Mesenchymal stem cell (in vitro differentiated cells and primary cell): ENCODE measurements around the gene SLC16A7.

Experiments used
- DNase-seq: peaks from one replicate; pipeline ENCODE4 v3.0.0-alpha.2; 2013
- H2AFZ ChIP-seq: one replicate; pipeline ENCODE4 v1.6.1; 2013; ENCODE audit warnings: low read depth, mild to moderate bottlenecking, control low read depth, inconsistent platforms, low read length, moderate library complexity
- H2AK5ac ChIP-seq: 2 replicates; pipeline ENCODE4 v1.6.1; 2013; ENCODE audit warnings: low read length, moderate library complexity, mild to moderate bottlenecking, inconsistent platforms; ENCODE audit not compliant: severe bottlenecking
- H2BK120ac ChIP-seq: one replicate; pipeline ENCODE4 v1.6.1; 2013; ENCODE audit warnings: low read depth, mild to moderate bottlenecking, inconsistent platforms, low read length, moderate library complexity
- H2BK12ac ChIP-seq, 2 experiments: one replicate each; pipeline ENCODE4 v1.6.1; 2013; ENCODE audit warnings: inconsistent platforms in 2 of 2, low read length in 2 of 2, mild to moderate bottlenecking in 2 of 2, moderate library complexity in 2 of 2, control low read depth in 1 of 2
- H2BK15ac ChIP-seq: one replicate; pipeline ENCODE4 v1.6.1; 2013; ENCODE audit warnings: mild to moderate bottlenecking, low read depth, inconsistent platforms; ENCODE audit not compliant: poor library complexity, severe bottlenecking
- H2BK5ac ChIP-seq: 2 replicates; pipeline ENCODE4 v1.6.1; 2013; ENCODE audit warnings: low read depth, mild to moderate bottlenecking, low read length, control low read depth, inconsistent platforms; ENCODE audit not compliant: poor library complexity, severe bottlenecking
- H3K14ac ChIP-seq, 2 experiments: one replicate each; pipeline ENCODE4 v1.6.1; 2013; ENCODE audit warnings: inconsistent platforms in 2 of 2, low read length in 2 of 2, control low read depth in 1 of 2, mild to moderate bottlenecking in 1 of 2, moderate library complexity in 1 of 2
- H3K18ac ChIP-seq, 2 experiments: one replicate each; pipeline ENCODE4 v1.6.1; 2013; ENCODE audit warnings: inconsistent platforms in 2 of 2, low read length in 2 of 2, control low read depth in 1 of 2, low read depth in 1 of 2, mild to moderate bottlenecking in 1 of 2
- H3K23ac ChIP-seq, 2 experiments: one replicate each; pipeline ENCODE4 v1.6.1; 2013; ENCODE audit warnings: inconsistent platforms in 2 of 2, low read length in 2 of 2, mild to moderate bottlenecking in 2 of 2, moderate library complexity in 2 of 2, control low read depth in 1 of 2
- H3K27ac ChIP-seq: 2 replicates; pipeline ENCODE4 v1.5.1; 2013; ENCODE audit warnings: mild to moderate bottlenecking, moderate library complexity, low read length, control low read depth, inconsistent platforms; ENCODE audit not compliant: poor library complexity, severe bottlenecking
- H3K27me3 ChIP-seq, 2 experiments: 2 replicates each; pipeline versions ENCODE4 v1.6.1 to v1.7.0; 2013; ENCODE audit warnings: low read length in 2 of 2, mild to moderate bottlenecking in 2 of 2, moderate library complexity in 2 of 2, control low read depth in 1 of 2, inconsistent platforms in 1 of 2; ENCODE audit not compliant: control insufficient read depth in 1 of 2, insufficient read depth in 1 of 2
- H3K36me3 ChIP-seq, 2 experiments: 2 replicates each; pipeline versions ENCODE4 v1.6.1 to v1.7.0; 2013; ENCODE audit warnings: low read length in 2 of 2, control low read depth in 1 of 2, inconsistent platforms in 1 of 2, low read depth in 1 of 2, mild to moderate bottlenecking in 1 of 2; ENCODE audit not compliant: insufficient read depth in 2 of 2, control insufficient read depth in 1 of 2
- H3K4ac ChIP-seq, 2 experiments: one replicate each; pipeline ENCODE4 v1.6.1; 2013; ENCODE audit warnings: inconsistent platforms in 2 of 2, low read length in 2 of 2, mild to moderate bottlenecking in 2 of 2, moderate library complexity in 2 of 2, control low read depth in 1 of 2, low read depth in 1 of 2
- H3K4me1 ChIP-seq: 2 replicates; pipeline ENCODE4 v1.6.1; 2013; ENCODE audit warnings: low read depth, low read length, control low read depth; ENCODE audit not compliant: control insufficient read depth, insufficient read depth
- H3K4me2 ChIP-seq: 2 replicates; pipeline ENCODE4 v1.6.1; 2013; ENCODE audit warnings: low read length, mild to moderate bottlenecking, inconsistent platforms; ENCODE audit not compliant: poor library complexity, severe bottlenecking
- H3K4me3 ChIP-seq, 2 experiments: 2 replicates each; pipeline versions ENCODE4 v1.5.1 to v1.7.0; 2013; ENCODE audit warnings: low read length in 2 of 2, mild to moderate bottlenecking in 2 of 2, control low read depth in 1 of 2, low read depth in 1 of 2; ENCODE audit not compliant: insufficient read depth in 1 of 2
- H3K79me1 ChIP-seq: replicated peaks from 2 replicates; pipeline ENCODE4 v1.6.1; 2013; ENCODE audit warnings: mild to moderate bottlenecking, control low read depth, low read length, inconsistent platforms; ENCODE audit not compliant: poor library complexity, severe bottlenecking
- H3K9ac ChIP-seq: 2 replicates; pipeline ENCODE4 v1.7.0; 2013; ENCODE audit warnings: mild to moderate bottlenecking, low read length, moderate library complexity
- H3K9me3 ChIP-seq: 2 replicates; pipeline ENCODE4 v1.7.0; 2013; ENCODE audit warnings: mild to moderate bottlenecking, low read length; ENCODE audit not compliant: control insufficient read depth
- H4K8ac ChIP-seq: one replicate; pipeline ENCODE4 v1.6.1; 2013; ENCODE audit warnings: inconsistent platforms, mild to moderate bottlenecking, low read length, moderate library complexity
- H4K91ac ChIP-seq: one replicate; pipeline ENCODE4 v1.6.1; 2013; ENCODE audit warnings: mild to moderate bottlenecking, low read length, inconsistent platforms
- WGBS: methylation state at CpG from one replicate; pipeline ENCODE4 v1.1.7; 2013; ENCODE audit warnings: mixed read lengths; 5-methylcytosine and 5-hydroxymethylcytosine counted together

Gene SLC16A7

DNA sequence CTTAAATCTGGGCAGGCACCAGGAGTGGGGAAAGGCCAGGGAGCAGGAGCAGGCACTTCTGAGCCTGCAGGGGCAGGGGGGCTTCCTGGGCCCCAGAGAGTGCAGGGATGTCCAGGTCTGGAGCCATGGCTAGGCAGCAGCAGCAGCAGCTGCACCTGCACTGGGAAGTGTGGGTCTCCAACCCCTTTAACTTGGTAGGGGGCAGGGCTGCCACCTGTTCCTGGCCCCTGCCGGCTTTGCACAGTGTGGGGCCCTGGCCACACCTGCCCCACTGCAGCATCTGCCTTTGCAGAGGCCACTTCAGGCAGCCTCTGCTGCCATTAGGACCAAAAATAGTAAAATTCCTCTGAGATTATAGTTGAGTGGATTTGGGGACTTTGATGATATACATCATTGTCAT lies 138.5 kb downstream of the SLC16A7 start:
- no peak for DNase-seq
- Histone ChIP-seq H3K14ac (no peak overlapping the region), H3K4ac (no peak overlapping the region), H3K79me1 (no peaks in the 10 kb centered on the region), H4K91ac (no peak overlapping the region), H3K27ac (no peak overlapping the region), H3K9me3 (no peaks in the 10 kb centered on the region), H3K4me3 (no peak overlapping the region), H2BK120ac (no peak overlapping the region), H3K4me1 (no peaks in the 10 kb centered on the region), H3K27me3 (no peaks in the 10 kb centered on the region), H2BK15ac (no peak overlapping the region), H3K36me3 (no peaks in the 10 kb centered on the region), H2BK12ac (no peak overlapping the region), H3K23ac (no peak overlapping the region), H3K4me2 (no peak overlapping the region), H2BK5ac (no peak overlapping the region), H2AK5ac (no peak overlapping the region), H3K9ac (no peak overlapping the region), H3K18ac (no peak overlapping the region), H2AFZ (no peak overlapping the region), H4K8ac (no peak overlapping the region)
- WGBS, result 75% methylated on average over 1 of the region's 1 CpG

DNA sequence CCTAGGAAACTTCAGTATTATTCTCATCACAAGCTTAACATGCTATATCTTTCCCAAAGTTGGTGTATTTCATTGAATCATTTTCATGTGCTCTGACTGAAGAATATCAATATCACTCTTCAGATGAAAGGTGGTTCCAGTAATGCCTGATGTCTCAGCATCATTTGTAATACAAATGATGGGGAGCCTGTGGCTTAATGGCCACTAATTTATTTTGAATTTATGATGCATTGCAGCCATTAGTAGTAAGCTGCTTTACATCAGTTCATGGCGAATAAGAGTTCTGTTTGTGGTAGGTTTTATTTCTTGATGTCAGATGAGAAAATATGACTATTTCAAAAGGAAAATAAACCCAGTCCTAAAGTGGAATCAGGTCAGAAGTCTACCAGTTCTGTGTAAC lies 139.4 kb downstream of the SLC16A7 start:
- no peak overlapping the region for H2AFZ ChIP-seq
- H2AK5ac ChIP-seq, result no peak overlapping the region
- H2BK15ac ChIP-seq, result no peak overlapping the region
- no peak overlapping the region for H3K4me2 ChIP-seq
- 100% methylated on average over 1 of the region's 1 CpG for WGBS
- no peak overlapping the region for H3K4ac ChIP-seq
- no peak overlapping the region for H3K4me3 ChIP-seq
- H2BK120ac ChIP-seq, result no peak overlapping the region
- no peak overlapping the region for H3K18ac ChIP-seq
- H3K36me3 ChIP-seq, result no peaks in the 10 kb centered on the region
- no peaks in the 10 kb centered on the region for H3K9me3 ChIP-seq
- no peak overlapping the region for H4K8ac ChIP-seq
- H3K27ac ChIP-seq, result no peak overlapping the region
- DNase-seq, result no peak
- no peak overlapping the region for H3K23ac ChIP-seq
- H2BK12ac ChIP-seq, result no peak overlapping the region
- H3K9ac ChIP-seq, result no peak overlapping the region
- H3K14ac ChIP-seq, result no peak overlapping the region
- no peak overlapping the region for H2BK5ac ChIP-seq
- H3K79me1 ChIP-seq, result no peaks in the 10 kb centered on the region
- no peaks in the 10 kb centered on the region for H3K27me3 ChIP-seq
- H3K4me1 ChIP-seq, result no peaks in the 10 kb centered on the region
- no peak overlapping the region for H4K91ac ChIP-seq

DNA sequence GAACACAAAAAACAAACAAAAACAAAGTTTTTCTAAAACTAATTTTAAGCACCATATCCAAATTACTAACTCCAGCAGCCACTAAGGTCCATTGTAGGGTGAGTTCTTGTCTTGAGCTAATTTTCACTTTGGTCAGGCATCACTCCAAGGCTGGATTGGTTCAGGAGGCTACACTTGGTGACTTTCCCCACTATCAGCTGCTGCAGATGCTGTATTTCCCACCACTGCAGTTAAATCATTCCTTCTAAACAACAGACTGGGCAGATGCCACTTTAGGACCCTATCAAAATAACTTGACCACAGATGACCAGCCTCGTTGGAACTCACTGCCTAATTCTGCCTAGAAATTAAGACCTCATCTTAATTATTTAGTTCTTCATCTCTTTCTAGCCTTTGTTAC lies 140.5 kb downstream of the SLC16A7 start:
- no peak overlapping the region for H2AK5ac ChIP-seq
- H2BK5ac ChIP-seq, result no peak overlapping the region
- WGBS, result 41% methylated on average over 1 of the region's 1 CpG
- no peak overlapping the region for H2BK15ac ChIP-seq
- no peak overlapping the region for H2BK120ac ChIP-seq
- no peak overlapping the region for H2AFZ ChIP-seq
- no peak overlapping the region for H3K14ac ChIP-seq
- no peak overlapping the region for H3K27ac ChIP-seq
- no peaks in the 10 kb centered on the region for H3K27me3 ChIP-seq
- H4K91ac ChIP-seq, result no peak overlapping the region
- H3K4me1 ChIP-seq, result no peaks in the 10 kb centered on the region
- peak overlapping the region; percentile 75 for H4K8ac ChIP-seq
- H3K79me1 ChIP-seq, result no peaks in the 10 kb centered on the region
- H3K4me2 ChIP-seq, result no peak overlapping the region
- H3K23ac ChIP-seq, result no peak overlapping the region
- peak overlapping the region in 1 of 2 experiments; percentile 16 for H3K4me3 ChIP-seq
- DNase-seq, result no peak
- no peaks in the 10 kb centered on the region for H3K36me3 ChIP-seq
- no peak overlapping the region for H2BK12ac ChIP-seq
- H3K4ac ChIP-seq, result no peak overlapping the region
- H3K18ac ChIP-seq, result peak overlapping the region in 1 of 2 experiments; percentile 5
- peak overlapping the region; percentile 62 for H3K9ac ChIP-seq
- no peaks in the 10 kb centered on the region for H3K9me3 ChIP-seq

DNA sequence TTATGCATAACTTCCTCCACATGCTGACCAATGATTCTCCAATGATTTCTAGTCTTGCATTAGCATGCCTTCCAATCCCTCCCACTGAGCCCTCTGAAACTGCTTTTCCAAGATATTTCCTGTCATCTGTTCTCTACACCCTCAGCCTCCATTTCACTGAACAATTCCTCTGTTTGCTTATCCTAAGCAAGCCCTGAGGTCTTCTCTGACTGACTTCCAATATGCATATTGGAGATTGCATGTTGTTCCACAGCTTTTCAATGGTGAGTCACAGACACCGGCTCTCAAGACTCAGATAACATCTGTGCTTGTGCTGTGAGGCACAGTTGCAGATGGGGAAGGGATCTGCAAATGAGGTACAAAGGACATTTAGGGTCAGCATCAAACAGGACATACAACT lies 141.0 kb downstream of the SLC16A7 start:
- H3K23ac ChIP-seq, result no peak overlapping the region
- H2AFZ ChIP-seq, result no peak overlapping the region
- 0% methylated on average over 1 of the region's 1 CpG for WGBS
- no peak overlapping the region for H3K4me2 ChIP-seq
- H2AK5ac ChIP-seq, result no peak overlapping the region
- peak overlapping the region; percentile 62 for H3K9ac ChIP-seq
- no peaks in the 10 kb centered on the region for H3K27me3 ChIP-seq
- no peak overlapping the region for H3K14ac ChIP-seq
- H3K79me1 ChIP-seq, result no peaks in the 10 kb centered on the region
- no peaks in the 10 kb centered on the region for H3K36me3 ChIP-seq
- H4K8ac ChIP-seq, result no peak overlapping the region
- no peak overlapping the region for H2BK5ac ChIP-seq
- peak overlapping the region in 1 of 2 experiments; percentile 17 for H3K18ac ChIP-seq
- H2BK15ac ChIP-seq, result no peak overlapping the region
- no peak overlapping the region for H3K4ac ChIP-seq
- no peak overlapping the region for H2BK12ac ChIP-seq
- no peak overlapping the region for H3K27ac ChIP-seq
- H2BK120ac ChIP-seq, result no peak overlapping the region
- peak overlapping the region in 1 of 2 experiments; percentile 16 for H3K4me3 ChIP-seq
- peak; percentile 89 for DNase-seq
- H3K9me3 ChIP-seq, result no peaks in the 10 kb centered on the region
- no peaks in the 10 kb centered on the region for H3K4me1 ChIP-seq
- H4K91ac ChIP-seq, result no peak overlapping the region
